HG03469 (cell line): ENCODE results near the gene SGCD.

ENCODE experiments used
- ATAC-seq: cut with Tn5 transposase; IDR thresholded peaks from one replicate; pipeline ENCODE4 v1.9.1; 2021; ENCODE audit warnings: mild to moderate bottlenecking, moderate library complexity, moderate number of reproducible peaks; ENCODE audit not compliant: unreplicated experiment

The SGCD gene

GRCh38 chr5:156400231-156400986, 73.4 kb downstream of the SGCD start:
- no peak for ATAC-seq

GRCh38 chr5:156401804-156402203, 74.8 kb downstream of the SGCD start:
- no peak for ATAC-seq

- ATAC-seq, result peak; percentile 95
Measured at GRCh38 chr5:156402387-156402921, 75.5 kb downstream of the SGCD start.

- no peak for ATAC-seq
Measured at GRCh38 chr5:156405988-156406387, 79.0 kb downstream of the SGCD start.

- no peak for ATAC-seq
Measured at GRCh38 chr5:156407251-156407650, 80.3 kb downstream of the SGCD start.

GRCh38 chr5:156409834-156410233, 82.9 kb downstream of the SGCD start:
- ATAC-seq, result no peak

GRCh38 chr5:156411185-156411613, 84.2 kb downstream of the SGCD start:
- ATAC-seq, result no peak

GRCh38 chr5:156411957-156412356, 85.0 kb downstream of the SGCD start:
- no peak for ATAC-seq

- ATAC-seq, result no peak
Measured at GRCh38 chr5:156414391-156414790, 87.4 kb downstream of the SGCD start.

GRCh38 chr5:156419661-156420060, 92.7 kb downstream of the SGCD start:
- ATAC-seq, result no peak

- ATAC-seq, result no peak
Measured at GRCh38 chr5:156420665-156421064, 93.7 kb downstream of the SGCD start.

- no peak for ATAC-seq
Measured at GRCh38 chr5:156421798-156422197, 94.8 kb downstream of the SGCD start.

GRCh38 chr5:156423597-156423996, 96.6 kb downstream of the SGCD start:
- ATAC-seq, result no peak

GRCh38 chr5:156427315-156427714, 100.4 kb downstream of the SGCD start:
- no peak for ATAC-seq

GRCh38 chr5:156431956-156432829, 105.2 kb downstream of the SGCD start:
- ATAC-seq, result no peak

- ATAC-seq, result no peak
Measured at GRCh38 chr5:156432830-156433105, 105.8 kb downstream of the SGCD start.

GRCh38 chr5:156434471-156434870, 107.5 kb downstream of the SGCD start:
- no peak for ATAC-seq

GRCh38 chr5:156435101-156435500, 108.1 kb downstream of the SGCD start:
- no peak for ATAC-seq

GRCh38 chr5:156438076-156438475, 111.1 kb downstream of the SGCD start:
- ATAC-seq, result no peak

GRCh38 chr5:156444753-156445291, 117.9 kb downstream of the SGCD start:
- ATAC-seq, result no peak

GRCh38 chr5:156446526-156446925, 119.6 kb downstream of the SGCD start:
- no peak for ATAC-seq

- no peak for ATAC-seq
Measured at GRCh38 chr5:156450778-156451177, 123.8 kb downstream of the SGCD start.
